GF-D8 (cell line): ENCODE results near the gene DAPK3.

ENCODE experiments used
- DNase-seq: peaks from one replicate; lab custom pipeline; 2025; lab: John Stamatoyannopoulos, UW

DAPK3 gene

GRCh38 chr19:3910105-3910504 is 60.8 kb downstream of the DAPK3 start:
- no peak for DNase-seq
